OCI-LY3 (cell line): ENCODE measurements around the gene NAV2.

Experiments
- H2AFZ ChIP-seq: fragments of 200-600, 300-600 bp; shearing (Covaris generic); 2 replicates; pipeline ENCODE4 v1.6.0; 2014; ENCODE audit warnings: antibody characterized with exemption, low read depth, low read length
- H3K27ac ChIP-seq: fragments of 200-600, 300-600 bp; sonication (generic); 2 replicates; pipeline ENCODE4 v1.5.1; 2014; ENCODE audit warnings: mild to moderate bottlenecking, low read length, moderate library complexity, mixed read lengths
- H3K27me3 ChIP-seq: fragments of 200-600, 300-600 bp; sonication (generic); 2 replicates; pipeline ENCODE4 v1.6.1; 2014; ENCODE audit warnings: low read depth, low read length, mixed read lengths
- H3K36me3 ChIP-seq: fragments of 200-600, 300-600 bp; sonication (generic); replicated peaks from 2 replicates; pipeline ENCODE3; 2014; ENCODE audit warnings: low read depth, low read length, mixed read lengths
- H3K4me1 ChIP-seq: fragments of 300-600, 200-600 bp; sonication (generic); 2 replicates; pipeline ENCODE4 v1.6.1; 2014; ENCODE audit warnings: low read length, mixed read lengths
- H3K4me2 ChIP-seq: fragments of 200-600, 300-600 bp; sonication (generic); 2 replicates; pipeline ENCODE4 v1.6.1; 2014; ENCODE audit warnings: low read length, mixed read lengths
- H3K4me3 ChIP-seq: fragments of 300-600, 200-600 bp; sonication (generic); 2 replicates; pipeline ENCODE4 v1.5.1; 2014; ENCODE audit warnings: antibody characterized with exemption, mild to moderate bottlenecking, low read length, moderate library complexity
- H3K79me2 ChIP-seq: fragments of 300-600, 200-600 bp; shearing (Covaris generic); 2 replicates; pipeline ENCODE4 v1.6.1; 2014; ENCODE audit warnings: mild to moderate bottlenecking, low read length, mixed read lengths
- H3K9ac ChIP-seq: fragments of 300-600, 200-600 bp; shearing (Covaris generic); 2 replicates; pipeline ENCODE4 v1.6.0; 2014; ENCODE audit warnings: mild to moderate bottlenecking, low read length, moderate library complexity
- H3K9me3 ChIP-seq: fragments of 200-600, 300-600 bp; shearing (Covaris generic); 2 replicates; pipeline ENCODE4 v1.6.1; 2014; ENCODE audit warnings: low read length, mixed read lengths; ENCODE audit not compliant: insufficient read depth
- H4K20me1 ChIP-seq: fragments of 200-600, 300-600 bp; sonication (generic); 2 replicates; pipeline ENCODE4 v1.6.1; 2016; ENCODE audit warnings: low read length, mixed read lengths; ENCODE audit not compliant: insufficient read depth
- CTCF ChIP-seq: fragments of 200-600, 300-600 bp; sonication (generic); IDR thresholded peaks from 2 replicates; pipeline ENCODE4 v1.5.1; 2014; ENCODE audit warnings: antibody characterized with exemption, low read length, low read depth
- EZH2phosphoT487 ChIP-seq: fragments of 200-600 bp; shearing (Covaris generic); IDR thresholded peaks from 2 replicates; pipeline ENCODE4 v1.6.1; 2018; ENCODE audit warnings: antibody characterized with exemption, mixed run types, low read depth

Gene NAV2

GRCh38 chr11:19954899-19955298, 242.3 kb downstream of the NAV2 start:
- no peak overlapping the region for H3K4me3 ChIP-seq
- H3K36me3 ChIP-seq = no peaks in the 10 kb centered on the region
- H3K4me2 ChIP-seq = no peak overlapping the region
- H3K9me3 ChIP-seq = no peaks in the 10 kb centered on the region
- peaks cover 4% of the 10 kb centered on the region; the same call in 1 of the 2 replicates for H3K27me3 ChIP-seq
- no peaks in the 10 kb centered on the region for H3K79me2 ChIP-seq
- H3K9ac ChIP-seq = no peak overlapping the region
- TF ChIP-seq CTCF (no peak), EZH2phosphoT487 (no peak)
- peaks cover 66% of the 10 kb centered on the region for H3K4me1 ChIP-seq
- H4K20me1 ChIP-seq = no peaks in the 10 kb centered on the region
- H2AFZ ChIP-seq = no peak overlapping the region
- no peak overlapping the region for H3K27ac ChIP-seq

- H3K4me1 ChIP-seq = peaks cover 71% of the 10 kb centered on the region
- H4K20me1 ChIP-seq = no peaks in the 10 kb centered on the region
- TF ChIP-seq EZH2phosphoT487 (no peak), CTCF (no peak)
- no peak overlapping the region for H2AFZ ChIP-seq
- H3K9ac ChIP-seq = no peak overlapping the region
- H3K4me3 ChIP-seq = no peak overlapping the region
- no peak overlapping the region for H3K4me2 ChIP-seq
- no peaks in the 10 kb centered on the region for H3K79me2 ChIP-seq
- H3K36me3 ChIP-seq = no peaks in the 10 kb centered on the region
- H3K27ac ChIP-seq = no peak overlapping the region
- H3K9me3 ChIP-seq = no peaks in the 10 kb centered on the region
- 0 out of 2 replicates have a peak, but pooled peaks cover 4% of the 10 kb centered on the region for H3K27me3 ChIP-seq
Observed at GRCh38 chr11:19955660-19956059, 243.0 kb downstream of the NAV2 start.

GRCh38 chr11:19956228-19956627, 243.6 kb downstream of the NAV2 start:
- H3K4me3 ChIP-seq = no peak overlapping the region
- H3K9ac ChIP-seq = no peak overlapping the region
- H3K79me2 ChIP-seq = no peaks in the 10 kb centered on the region
- H2AFZ ChIP-seq = no peak overlapping the region
- no peak overlapping the region for H3K4me2 ChIP-seq
- no peaks in the 10 kb centered on the region for H4K20me1 ChIP-seq
- H3K36me3 ChIP-seq = no peaks in the 10 kb centered on the region
- no peaks in the 10 kb centered on the region for H3K9me3 ChIP-seq
- H3K27me3 ChIP-seq = 0 out of 2 replicates have a peak, but pooled peaks cover 4% of the 10 kb centered on the region
- TF ChIP-seq CTCF = no peak
- peaks cover 65% of the 10 kb centered on the region for H3K4me1 ChIP-seq
- no peak overlapping the region for H3K27ac ChIP-seq

- H3K79me2 ChIP-seq = no peaks in the 10 kb centered on the region
- H3K4me1 ChIP-seq = peaks cover 54% of the 10 kb centered on the region
- H2AFZ ChIP-seq = no peak overlapping the region
- no peaks in the 10 kb centered on the region for H3K9me3 ChIP-seq
- TF ChIP-seq CTCF = no peak
- TF ChIP-seq EZH2phosphoT487 = no peak
- 0 out of 2 replicates have a peak, but pooled peaks cover 4% of the 10 kb centered on the region for H3K27me3 ChIP-seq
- no peaks in the 10 kb centered on the region for H4K20me1 ChIP-seq
- no peak overlapping the region for H3K27ac ChIP-seq
- H3K9ac ChIP-seq = no peak overlapping the region
- H3K4me2 ChIP-seq = no peak overlapping the region
- H3K36me3 ChIP-seq = no peaks in the 10 kb centered on the region
- no peak overlapping the region for H3K4me3 ChIP-seq
Observed at GRCh38 chr11:19957294-19957943, 244.8 kb downstream of the NAV2 start.
